Sigmoid colon (tissue), 4 donors: ENCODE results near the gene SAA1.

Experiments
- CTCF ChIP-seq, 4 experiments: fragments of 450-650 bp in 3 of 4; fragments of 200-600 bp in 1 of 4; IDR thresholded peaks; one replicate each; pipeline ENCODE4 v1.5.1; 2016 to 2019; ENCODE audit warnings: antibody characterized with exemption in 4 of 4, mild to moderate bottlenecking in 3 of 4, moderate library complexity in 2 of 4
- EP300 ChIP-seq, 4 donors: sonication (generic); formaldehyde crosslinking; IDR thresholded peaks; one replicate each; pipeline ENCODE4 v1.6.1; 2017; ENCODE audit warnings: antibody characterized with exemption in 4 of 4
- POLR2A ChIP-seq, 2 donors: fragments of 450-650 bp; IDR thresholded peaks; one replicate each; pipeline ENCODE4 v1.6.1; 2016; ENCODE audit warnings: antibody characterized with exemption in 2 of 2, mild to moderate bottlenecking in 2 of 2, moderate library complexity in 2 of 2
- POLR2AphosphoS5 ChIP-seq, 4 donors: sonication (generic); formaldehyde crosslinking; IDR thresholded peaks; one replicate each; pipeline ENCODE4 v1.6.1; 2017; ENCODE audit warnings: antibody characterized with exemption in 4 of 4

GRCh38 chr11:18264677-18265555, 1.1 kb upstream of the SAA1 start:
- TF ChIP-seq CTCF (IDR thresholded peaks at IDR 0.05) (no peak), POLR2A (IDR thresholded peaks at IDR 0.05) (no peak), EP300 (IDR thresholded peaks at IDR 0.05) (no peak), POLR2AphosphoS5 (IDR thresholded peaks at IDR 0.05) (no peak)
